T-helper 1 cell treated with Interleukin-12 subunit alpha and Interleukin-12 subunit beta and Interleukin-4 antibody, amounts not matched to agents 30 ng/mL and 1 ng/mL, for 36 hours (primary cell): ENCODE measurements around the gene KRT84. TPM values are rescaled to one million over a fixed set of nuclear protein-coding genes. Genes with fewer than 3 reads are reported as not detected.
"Not testable (repeated sequence)": the region's sequence is repeated elsewhere in the genome, so short reads cannot be mapped to it uniquely, and the experiment has no call there.

Experiments
- intact Hi-C: fragments of 100-400 bp; cut with micrococcal nuclease; formaldehyde crosslinking; loops from one replicate; pipeline ENCODE4 v1.15.1; 2024
- total RNA-seq: library from RNA; stranded (reverse); gene quantifications from 2 replicates; pipeline ENCODE4 v1.2.3, GENCODE V29; 2022

Gene KRT84
- total RNA-seq, 1 donor from 2014 or later = not detected

DNA sequence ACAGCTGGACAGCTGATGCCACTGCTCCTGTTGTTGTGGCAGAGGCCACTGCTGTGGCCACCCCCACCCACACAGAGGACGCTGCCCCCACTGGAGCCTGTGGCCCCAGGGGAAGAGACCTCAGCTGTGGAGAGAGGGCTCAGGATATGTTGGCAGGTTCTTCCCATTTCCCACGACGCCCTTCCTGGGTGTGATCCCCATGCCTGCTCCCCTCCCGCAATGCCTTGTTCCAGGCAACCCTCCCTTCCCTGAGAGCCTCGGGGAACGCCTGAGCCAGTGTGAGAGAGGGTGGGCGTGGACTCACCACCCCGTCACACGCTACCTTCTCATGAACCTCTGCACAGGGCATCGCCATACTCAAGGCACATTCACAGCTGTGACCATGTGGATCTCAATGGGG, 26.4 kb upstream of the KRT84 start:
- intact Hi-C loops = no loop called here

DNA sequence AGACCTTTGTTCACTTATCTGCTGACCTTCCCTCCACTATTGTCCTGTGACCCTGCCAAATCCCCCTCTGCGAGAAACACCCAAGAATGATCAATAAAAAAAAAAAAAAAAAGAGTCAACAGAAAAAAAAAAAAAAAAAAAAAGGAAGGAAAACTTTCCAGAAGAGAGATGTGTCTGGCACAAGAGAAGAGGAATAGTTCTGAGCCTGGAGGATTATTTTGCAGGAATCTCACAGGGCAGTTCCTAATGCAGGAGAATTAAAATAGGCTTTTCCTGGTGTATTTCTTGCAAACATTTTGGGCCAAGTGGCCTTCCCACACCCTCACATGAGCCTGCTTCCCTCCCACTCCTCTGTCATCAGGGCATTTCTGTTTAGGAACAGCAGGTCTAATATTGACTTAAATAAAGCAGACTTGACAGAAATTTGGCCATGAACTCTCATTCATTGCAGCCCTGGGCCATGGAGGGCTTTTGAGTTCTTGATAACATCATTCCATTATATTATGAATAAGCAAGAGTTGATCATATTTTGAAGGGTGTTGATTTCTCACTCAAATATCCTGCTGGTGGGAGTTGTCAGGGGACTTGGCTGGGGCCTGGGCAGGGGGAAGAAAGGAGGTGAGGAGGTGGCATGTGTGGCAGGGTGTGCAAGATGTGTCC, 25.3 kb upstream of the KRT84 start:
- intact Hi-C loops = not testable (repeated sequence)

DNA sequence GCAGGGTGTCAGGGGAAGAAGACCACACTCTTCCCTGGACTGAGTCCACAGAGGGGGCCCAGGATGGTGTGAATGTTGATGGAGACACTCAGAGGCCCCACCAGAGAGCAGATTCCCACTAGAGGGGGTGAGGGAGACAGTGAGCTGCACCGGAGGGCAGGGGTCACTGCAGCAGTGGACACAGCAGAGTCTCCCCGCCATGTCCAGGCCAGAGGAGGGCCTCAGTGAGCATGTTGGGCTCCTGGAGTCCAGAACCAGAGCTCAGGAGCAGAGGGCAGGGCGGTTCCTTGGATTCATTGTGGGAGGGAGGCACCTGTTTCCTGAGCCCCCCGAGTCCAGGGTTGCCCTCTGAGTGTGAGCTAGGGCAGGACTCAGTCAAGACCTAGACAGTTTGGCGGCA, 22.5 kb upstream of the KRT84 start:
- intact Hi-C loops = no loop called here

DNA sequence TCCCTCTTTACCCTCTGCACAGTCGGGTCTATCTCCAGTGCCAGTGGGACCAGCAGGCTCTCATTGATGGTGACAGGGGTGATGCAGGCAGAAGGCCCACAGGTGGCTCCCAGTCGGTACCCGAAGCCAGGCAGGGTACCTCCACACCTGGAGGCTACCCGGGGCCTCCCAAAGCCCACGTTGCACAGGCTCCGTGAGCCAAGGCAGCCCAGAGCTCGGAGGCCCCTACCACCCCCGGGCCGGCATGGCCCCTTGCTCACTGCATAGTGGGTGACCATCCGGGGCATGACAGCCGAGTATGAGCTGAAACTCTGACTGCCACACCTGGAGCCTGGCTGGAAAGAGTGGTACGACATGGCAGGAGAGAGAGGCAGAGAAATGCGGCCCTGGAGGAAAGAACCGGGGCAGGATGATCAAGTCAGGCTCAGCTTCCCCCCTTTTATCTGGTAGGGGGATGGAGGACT, 20.5 kb upstream of the KRT84 start, which contains the start of gene KRT82:
TSS of gene KRT82 (minus strand) at position 414 of the 464 bp plus-strand sequence. CDS start at position 356, 58 bp downstream.
- intact Hi-C loops = no loop called here

DNA sequence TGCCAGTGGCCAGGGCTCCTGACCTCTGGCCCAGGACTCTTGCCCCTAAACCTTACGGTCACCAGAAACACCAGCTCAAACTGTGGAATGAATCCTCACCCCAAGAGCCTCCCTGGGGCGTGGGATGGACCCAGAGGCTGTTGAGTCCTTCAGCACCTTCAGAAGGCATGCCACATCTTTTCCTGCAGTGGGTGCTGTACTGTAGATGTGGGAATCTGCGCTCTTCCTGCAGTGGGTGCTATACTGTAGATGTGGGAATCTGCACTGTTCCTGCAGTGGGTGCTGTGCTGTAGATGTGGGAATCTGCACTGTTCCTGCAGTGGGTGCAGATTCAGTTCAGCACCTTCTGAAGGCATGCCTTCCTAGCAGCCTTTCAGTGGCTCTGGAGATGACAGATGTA, 19.5 kb upstream of the KRT84 start:
- intact Hi-C loops = no loop called here

DNA sequence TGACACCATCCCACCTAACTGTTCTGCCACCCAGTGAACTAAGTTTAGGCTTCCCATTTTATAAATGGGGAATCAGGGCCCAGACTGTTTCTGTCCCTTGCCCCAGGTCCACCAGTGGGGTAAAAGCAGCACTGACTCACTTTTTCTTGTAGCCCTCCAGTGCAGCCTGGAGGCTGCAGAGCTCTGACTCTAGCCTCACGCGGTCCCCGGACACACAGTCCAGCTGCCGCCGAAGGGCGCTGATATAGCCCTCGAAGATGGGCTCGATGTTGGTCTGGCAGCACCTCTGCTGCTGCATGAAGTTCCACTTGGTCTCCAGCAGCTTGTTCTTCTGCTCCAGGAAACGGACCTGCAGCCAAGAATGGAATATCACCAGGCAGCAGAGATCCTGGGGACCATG, 18.1 kb upstream of the KRT84 start:
- intact Hi-C loops = no loop called here

DNA sequence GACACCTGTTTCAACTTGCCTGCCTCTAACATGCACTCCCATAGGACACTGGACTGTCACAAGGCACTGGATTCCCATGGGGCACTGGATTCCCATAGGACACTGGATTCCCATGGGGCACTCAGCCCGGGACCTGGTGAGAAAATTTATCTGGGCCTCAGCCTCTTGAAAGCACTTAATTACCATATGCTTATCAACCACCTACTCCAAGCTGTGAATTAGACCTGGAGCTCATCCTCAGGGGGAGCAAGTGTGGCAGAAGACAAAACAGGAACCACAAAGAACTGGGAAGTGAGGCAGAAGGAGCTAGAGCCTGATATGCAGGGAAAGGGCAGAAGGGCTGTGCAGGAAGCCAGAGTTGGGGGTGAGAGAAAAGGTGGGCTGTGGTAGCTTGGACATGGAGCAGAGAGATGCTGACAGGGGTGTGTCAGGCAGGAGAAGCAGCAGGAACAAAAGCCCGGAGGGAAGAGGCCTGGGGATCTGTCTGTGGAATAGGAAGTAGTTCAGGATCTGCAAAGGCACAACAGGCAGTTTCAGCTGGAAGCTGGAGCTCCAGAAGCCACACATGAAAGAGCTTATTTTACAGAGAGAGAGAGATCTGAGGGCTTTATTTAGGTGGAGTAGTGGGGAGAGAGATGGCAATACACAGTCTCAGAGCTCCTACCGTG, 17.6 kb upstream of the KRT84 start:
- intact Hi-C loops = no loop called here

DNA sequence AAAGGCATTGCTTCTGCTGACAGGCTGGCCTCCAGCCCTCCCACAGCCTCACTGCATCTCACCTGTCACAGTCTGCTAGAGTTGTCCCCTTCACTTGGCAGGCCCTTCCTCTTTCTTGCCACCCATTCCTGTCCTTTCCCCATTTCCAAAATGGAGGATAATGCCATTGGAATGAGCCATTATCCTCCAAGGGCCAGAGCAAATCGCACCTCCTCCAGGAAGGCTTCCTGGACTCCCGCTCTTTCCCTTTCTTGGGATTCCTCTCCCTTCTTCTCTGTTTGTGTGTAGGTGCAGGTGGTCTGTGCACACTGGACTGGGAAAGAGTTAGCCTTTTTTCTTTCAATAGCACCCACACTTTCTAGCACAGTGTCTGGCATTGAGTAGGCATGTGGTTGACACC, 16.9 kb upstream of the KRT84 start:
- intact Hi-C loops = no loop called here

DNA sequence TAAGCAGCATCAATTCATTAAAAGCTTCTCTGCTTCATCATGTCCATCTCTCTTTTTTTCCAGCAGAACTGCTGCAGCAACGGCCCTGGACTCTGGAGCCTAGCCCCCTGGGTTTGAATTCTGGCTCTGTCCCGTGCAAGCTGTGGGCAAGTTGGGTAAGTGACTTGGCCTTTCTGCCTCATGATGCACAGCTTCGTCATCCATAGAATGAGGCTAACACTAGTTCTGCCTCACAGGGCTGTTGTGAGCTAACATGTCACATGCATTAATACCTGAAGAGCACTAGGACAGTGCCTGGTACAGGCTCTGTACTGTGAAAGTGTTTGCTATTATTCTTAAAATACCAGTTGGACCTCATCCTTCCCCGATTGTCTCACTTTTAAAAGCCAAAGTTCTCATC, 16.5 kb upstream of the KRT84 start:
- intact Hi-C loops = no loop called here

DNA sequence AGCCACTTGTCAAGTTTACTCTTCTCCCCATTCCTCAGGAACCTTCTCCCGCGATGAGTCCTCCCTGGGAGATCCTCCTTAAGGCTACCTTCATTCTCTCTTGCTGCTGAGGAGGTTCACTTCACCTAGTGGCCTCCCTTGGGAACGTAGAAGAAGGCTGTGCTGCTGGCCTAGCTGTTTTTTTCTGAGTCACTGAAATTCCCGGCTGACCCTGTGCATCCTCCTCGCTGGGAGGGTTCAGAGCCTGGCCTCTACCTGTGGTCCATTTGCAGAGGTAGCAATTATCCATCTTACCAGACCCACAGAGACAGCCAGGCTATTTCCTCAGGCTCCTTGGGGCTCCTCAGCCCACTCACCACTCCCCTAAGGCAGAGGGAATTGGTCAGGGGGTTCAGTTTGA, 16.1 kb upstream of the KRT84 start:
- intact Hi-C loops = no loop called here

DNA sequence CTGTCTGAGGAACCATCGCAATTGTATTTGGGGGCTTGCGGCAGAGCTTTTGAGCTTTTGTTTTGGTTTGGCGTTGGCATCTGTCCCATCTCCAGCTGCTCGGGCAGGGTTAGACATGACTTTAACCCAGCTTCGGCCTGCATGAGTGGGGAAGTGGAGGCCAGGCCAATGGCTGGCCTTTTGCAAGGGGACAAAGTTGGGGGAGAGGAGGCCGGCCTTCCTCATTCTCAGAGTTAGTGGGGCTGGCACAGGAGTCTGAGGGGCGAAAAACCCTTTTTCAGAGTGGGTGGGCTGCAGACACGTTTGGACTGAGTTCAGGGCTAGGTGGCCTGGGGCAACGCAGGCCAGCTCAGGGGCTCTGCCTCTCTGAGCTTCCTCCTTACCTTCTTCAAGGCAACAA, 15.5 kb upstream of the KRT84 start:
- intact Hi-C loops = no loop called here

DNA sequence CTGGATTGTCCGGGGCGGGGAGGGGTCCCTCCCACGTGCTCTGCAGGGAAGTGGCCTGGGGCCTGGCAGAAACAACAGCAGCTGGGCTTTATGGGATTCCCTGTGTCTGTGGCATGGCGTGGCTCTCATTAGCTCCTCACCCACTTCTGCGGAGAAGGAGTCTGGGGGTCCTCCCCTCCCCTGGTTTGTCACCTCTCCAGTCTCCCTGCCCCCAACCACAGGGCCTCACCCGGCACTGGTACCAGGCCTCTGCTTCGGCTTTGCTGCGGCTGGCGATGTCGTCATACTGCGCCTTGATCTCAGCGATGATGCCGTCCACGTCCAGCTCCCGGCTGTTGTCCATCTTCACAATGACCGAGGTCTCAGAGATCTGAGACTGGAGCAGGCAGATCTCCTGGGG, 14.3 kb upstream of the KRT84 start:
- intact Hi-C loops = no loop called here

DNA sequence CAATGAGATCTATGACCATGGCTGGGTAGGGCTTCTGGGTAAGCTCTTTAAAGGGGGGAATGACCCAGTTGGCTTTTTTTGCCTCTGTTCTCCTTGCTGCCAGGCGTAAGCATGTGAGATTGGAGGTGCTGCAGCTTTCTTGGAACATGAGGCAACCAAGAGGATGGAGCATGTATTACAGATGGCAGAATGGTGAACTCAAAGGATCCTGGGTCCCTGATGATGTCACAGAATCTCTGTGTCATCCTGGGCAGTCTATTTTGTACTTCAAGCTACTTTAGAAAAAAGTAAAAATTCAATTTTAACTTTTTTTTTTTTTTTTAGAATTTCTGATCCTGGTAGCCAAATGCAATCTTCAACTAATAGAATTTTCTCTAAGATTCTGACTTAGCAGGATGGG, 12.7 kb upstream of the KRT84 start:
- intact Hi-C loops = no loop called here

DNA sequence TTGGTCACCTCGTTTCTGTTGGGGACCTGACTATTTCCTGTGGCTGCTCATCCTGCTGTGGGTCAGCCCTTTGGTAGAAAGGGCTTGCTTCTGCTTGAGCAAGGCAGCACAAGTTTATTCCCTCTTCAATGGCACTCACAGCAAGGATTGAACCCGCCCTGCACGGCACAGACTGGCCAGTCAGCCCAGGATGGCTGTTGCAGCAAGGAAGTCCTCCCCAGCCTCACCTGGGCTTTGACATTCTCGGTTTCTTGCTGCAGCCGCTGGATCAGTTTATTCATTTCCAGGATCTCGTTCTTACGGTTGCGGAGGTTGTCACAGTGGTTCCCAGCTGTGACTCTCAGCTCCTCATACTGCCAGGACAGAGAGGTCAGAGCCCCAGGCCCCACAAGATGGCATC, 11.2 kb upstream of the KRT84 start:
- intact Hi-C loops = no loop called here

DNA sequence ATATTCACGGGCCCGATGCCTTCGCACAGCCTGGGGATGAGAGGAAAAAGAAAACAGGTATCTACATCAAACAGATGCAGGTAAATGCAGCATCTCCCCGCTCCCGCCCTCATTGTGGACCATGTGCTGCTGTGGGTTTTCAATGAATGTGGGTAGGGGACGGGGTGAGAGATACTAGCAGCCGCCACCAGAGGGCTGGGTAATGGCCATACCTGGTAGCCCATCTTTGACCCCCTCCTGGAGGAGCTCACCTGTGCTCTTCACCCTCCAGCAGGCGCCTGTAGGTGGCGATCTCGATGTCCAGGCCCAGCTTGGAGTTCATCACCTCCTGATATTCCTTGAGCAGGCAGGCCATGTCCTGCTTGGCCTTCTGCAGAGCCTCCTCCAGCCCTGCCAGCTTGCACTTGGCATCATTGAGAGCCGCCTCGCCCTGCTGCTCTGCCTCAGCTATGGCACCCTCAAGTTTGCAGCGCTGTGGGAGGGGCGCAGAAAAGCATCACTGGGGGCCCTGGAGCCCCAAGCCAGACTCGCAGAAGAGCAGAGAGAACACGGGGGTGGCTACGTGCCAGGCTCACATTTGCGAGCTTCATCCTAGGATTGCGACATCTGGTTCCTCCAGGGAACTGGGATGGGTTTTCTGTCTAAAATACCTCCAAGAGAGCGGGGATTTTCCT, 10.4 kb upstream of the KRT84 start:
- intact Hi-C loops = no loop called here

DNA sequence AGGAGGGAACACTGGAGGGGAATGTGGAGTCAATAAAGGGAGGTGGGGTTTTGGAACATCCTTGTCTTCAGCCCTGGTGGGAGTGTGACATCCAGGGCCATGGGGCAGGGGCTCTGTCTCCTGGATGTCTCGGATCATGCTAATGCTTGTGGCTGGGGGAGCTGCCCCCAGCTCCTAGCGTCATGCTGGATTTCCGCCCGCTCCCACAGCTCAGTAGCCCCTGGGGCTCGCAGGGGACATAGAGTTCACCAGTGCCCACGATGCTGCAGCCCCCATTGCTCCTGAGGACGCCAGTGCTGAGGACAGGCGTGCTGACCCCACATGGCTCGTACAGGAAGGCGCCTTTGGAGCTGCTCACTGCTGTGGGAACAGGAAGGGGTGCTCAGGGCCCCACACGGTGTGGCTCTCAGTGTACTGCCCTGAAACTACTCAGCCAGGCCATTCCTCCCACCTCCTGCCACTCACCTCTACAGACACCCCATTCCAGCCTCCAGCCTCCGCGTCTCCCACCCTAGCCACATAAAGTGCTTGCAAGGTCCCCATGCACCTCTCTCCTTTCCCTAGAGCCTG, 9.5 kb upstream of the KRT84 start:
- intact Hi-C loops = no loop called here

DNA sequence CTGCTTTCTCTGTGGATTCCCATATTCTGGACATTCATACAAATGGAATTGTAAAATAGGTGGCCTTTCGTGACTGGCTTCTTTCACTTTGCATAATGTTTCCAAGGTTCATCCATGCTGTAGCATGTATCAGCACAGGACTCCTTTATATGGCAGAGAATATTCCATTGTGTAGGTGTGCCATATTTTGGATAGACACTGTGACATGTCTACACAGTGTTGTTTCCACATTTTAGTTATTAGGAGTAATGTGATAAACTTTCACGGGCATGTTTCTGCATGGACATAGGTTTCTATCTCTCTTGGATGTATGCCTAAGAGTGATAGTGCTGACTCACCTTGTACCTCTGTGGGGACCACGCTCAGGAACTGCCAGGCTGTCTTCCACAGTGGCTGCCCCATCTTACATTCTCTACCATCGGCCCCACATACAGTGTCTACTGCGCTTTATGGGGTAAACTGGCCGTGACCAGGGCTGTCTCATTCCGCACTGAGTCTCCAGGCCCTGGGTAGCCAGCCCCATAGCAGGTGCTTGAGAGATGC, 7.1 kb upstream of the KRT84 start:
- intact Hi-C loops = no loop called here

DNA sequence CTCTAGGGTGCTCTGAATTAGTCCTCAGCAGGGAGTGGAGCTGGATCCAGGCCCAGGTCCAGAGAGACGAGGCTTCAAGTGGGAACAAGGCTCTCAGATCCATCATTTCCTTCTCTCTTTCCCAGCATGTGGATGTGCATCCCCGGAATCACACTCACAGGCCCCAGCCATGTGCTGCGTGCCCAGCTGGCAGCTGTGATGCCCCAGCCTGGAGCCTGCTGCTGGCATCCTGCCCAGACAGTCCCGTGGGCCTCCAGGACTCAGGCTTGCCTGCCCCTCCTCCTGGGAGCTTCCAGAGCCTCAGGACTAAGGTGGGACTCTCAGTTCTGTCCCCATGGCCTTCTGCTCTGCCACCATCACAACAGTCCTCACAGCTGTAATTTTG, 6.2 kb upstream of the KRT84 start:
- intact Hi-C loops = no loop called here

DNA sequence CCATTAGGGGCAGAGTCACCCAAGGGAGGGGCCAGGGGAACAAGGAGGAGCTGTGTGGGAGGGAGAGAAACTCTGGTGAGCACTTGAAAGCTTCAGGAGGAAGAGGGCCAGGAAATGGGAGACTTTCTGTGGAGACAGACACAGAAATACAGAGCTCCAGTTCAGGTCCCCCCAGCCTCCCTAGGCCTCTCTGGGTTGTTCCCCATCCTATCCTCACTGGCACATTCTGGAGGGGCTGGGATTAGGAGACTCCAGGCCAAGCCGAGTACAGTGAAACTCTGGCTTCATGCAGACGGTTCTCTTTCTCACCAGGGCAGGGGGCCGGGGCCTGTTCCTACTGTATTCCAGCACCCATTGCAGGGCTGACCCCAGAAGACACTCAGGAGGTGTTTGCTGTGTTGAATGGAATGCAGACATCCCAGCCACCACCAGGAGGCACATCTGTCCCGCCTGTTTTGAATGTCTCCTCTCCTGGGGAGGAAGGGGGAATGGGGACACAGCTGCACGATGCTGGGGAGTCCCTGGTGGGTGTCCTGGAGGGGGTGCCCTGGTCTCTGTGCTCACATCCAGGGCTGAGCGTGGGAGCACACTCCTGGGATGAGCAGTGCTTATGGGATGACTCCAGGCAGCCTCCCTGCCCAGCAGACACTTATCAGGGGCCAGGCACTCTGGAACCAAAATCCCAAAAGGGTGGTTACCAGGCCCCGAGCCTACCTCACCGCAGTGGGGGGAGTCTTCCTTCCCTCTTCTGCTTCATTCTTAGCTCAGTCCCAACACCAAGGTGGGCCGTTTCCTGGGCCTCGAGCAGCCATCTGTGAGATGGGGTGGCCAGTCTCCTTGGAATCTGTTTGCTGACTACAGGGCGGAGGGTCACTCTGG, 5.5 kb upstream of the KRT84 start:
- intact Hi-C loops = no loop called here

DNA sequence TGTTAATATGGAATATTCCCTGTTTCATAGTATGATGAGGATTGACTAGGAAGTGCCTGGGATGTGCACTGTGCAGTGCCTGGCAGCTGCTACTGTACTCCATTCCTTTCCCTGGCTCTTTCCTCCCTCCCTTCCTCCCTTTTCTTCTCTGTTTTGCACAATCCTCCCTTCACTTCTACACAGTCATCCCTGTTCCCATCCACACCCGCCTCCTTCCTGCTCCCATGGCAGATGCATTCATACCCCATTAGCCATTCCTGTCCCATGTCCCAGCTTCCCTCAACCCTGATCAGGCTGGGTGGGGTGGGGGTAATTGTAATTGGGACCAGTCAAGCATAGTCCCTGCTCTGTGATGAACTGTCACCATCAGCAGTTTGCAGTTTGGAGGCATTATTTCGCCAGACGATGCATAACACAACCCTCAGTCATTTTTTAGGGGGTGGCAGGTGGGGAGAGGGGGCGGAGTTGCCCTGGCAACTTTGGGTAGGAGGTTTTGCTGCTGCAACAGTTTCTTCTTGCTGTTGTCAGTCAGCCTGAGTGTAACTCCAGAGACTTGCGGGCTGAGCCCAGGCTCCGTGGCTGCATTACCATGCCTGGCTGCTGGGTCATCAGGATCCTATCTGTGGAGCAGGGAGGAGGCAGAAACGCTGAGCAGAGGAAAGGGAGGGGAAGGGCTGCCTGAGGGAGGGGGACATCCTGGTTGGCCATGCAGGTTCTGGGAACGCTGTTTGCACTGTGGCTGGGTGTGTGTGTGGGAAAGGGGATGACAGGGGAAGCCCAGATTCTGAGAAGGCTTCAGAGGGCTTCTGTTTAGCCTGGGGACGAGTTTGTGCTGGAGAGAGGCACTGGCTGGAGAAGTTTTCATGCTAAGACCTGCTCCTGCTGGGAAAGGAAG, 4.1 kb upstream of the KRT84 start:
- intact Hi-C loops = no loop called here
